HEK293 (cell line): Measurements from ENCODE around the gene ANKRD39.

Source experiments
- CTCF ChIA-PET: fragments of 350-600 bp; formaldehyde crosslinking; extraction: SDS; loops from one replicate; lab custom pipeline; 2021; ENCODE audit warnings: antibody characterized with exemption; lab: Yijun Ruan, JAX
- POLR2A ChIA-PET: fragments of 300-600 bp; formaldehyde crosslinking; extraction: SDS; loops from one replicate; lab custom pipeline; 2020; ENCODE audit warnings: antibody characterized with exemption, inconsistent platforms; lab: Yijun Ruan, JAX
- H3K27ac ChIP-seq: fragments of 200-500 bp; sonication (Bioruptor generic); 2 replicates; pipeline ENCODE4 v1.5.1; 2014; ENCODE audit warnings: low read depth, low read length, control low read depth, inconsistent platforms; ENCODE audit errors: extremely low read depth
- H3K36me3 ChIP-seq, 2 experiments: fragments of 200-500 bp in 1 of 2; sonication (Bioruptor generic) in 1 of 2; 1 replicate in 1 of 2; 2 replicates in 1 of 2; pipeline ENCODE4 v1.5.1; 2014 to 2017; ENCODE audit warnings: inconsistent platforms in 2 of 2, low read length in 2 of 2; ENCODE audit not compliant: control insufficient read depth in 2 of 2, insufficient read depth in 1 of 2
- H3K4me1 ChIP-seq: fragments of 200-500 bp; sonication (Bioruptor generic); 2 replicates; pipeline ENCODE4 v1.5.1; 2014; ENCODE audit warnings: mild to moderate bottlenecking, low read length, inconsistent platforms; ENCODE audit not compliant: control insufficient read depth, insufficient read depth
- H3K4me3 ChIP-seq: 2 replicates; pipeline ENCODE4 v1.5.1; 2011; ENCODE audit warnings: low read depth, mild to moderate bottlenecking, control low read depth, low read length, moderate library complexity
- H3K9me3 ChIP-seq: fragments of 200-500 bp; sonication (Bioruptor generic); 2 replicates; pipeline ENCODE4 v1.5.1; 2014; ENCODE audit warnings: low read depth, low read length, inconsistent platforms; ENCODE audit not compliant: control insufficient read depth, insufficient read depth
- HOXD13 ChIP-seq: sonication (generic); formaldehyde crosslinking; IDR thresholded peaks from 2 replicates; pipeline ENCODE4 v1.8.0; 2022; ENCODE audit warnings: missing genetic modification reagents, borderline replicate concordance
- INSM2 ChIP-seq: fragments of 450-650 bp; formaldehyde crosslinking; IDR thresholded peaks from 2 replicates; pipeline ENCODE4 v1.5.1; 2016; ENCODE audit warnings: missing biosample characterization, missing genetic modification characterization
- PRDM2 ChIP-seq: fragments of 450-650 bp; formaldehyde crosslinking; IDR thresholded peaks from 2 replicates; pipeline ENCODE4 v1.5.1; 2016; ENCODE audit warnings: missing biosample characterization, missing genetic modification characterization, borderline replicate concordance
- TSHZ1 ChIP-seq: fragments of 450-650 bp; formaldehyde crosslinking; IDR thresholded peaks from 2 replicates; pipeline ENCODE4 v1.5.1; 2016; ENCODE audit warnings: missing biosample characterization, missing genetic modification characterization, borderline replicate concordance
- ZBTB44 ChIP-seq: fragments of 450-650 bp; IDR thresholded peaks from 2 replicates; pipeline ENCODE4 v1.5.1; 2018; ENCODE audit warnings: missing biosample characterization, mild to moderate bottlenecking, missing genetic modification characterization
- ZNF157 ChIP-seq: fragments of 450-650 bp; formaldehyde crosslinking; IDR thresholded peaks from 2 replicates; pipeline ENCODE4 v1.5.1; 2016; ENCODE audit warnings: missing biosample characterization, missing genetic modification characterization
- ZNF169 ChIP-seq: fragments of 450-650 bp; formaldehyde crosslinking; IDR thresholded peaks from 2 replicates; pipeline ENCODE4 v1.5.1; 2016; ENCODE audit warnings: missing biosample characterization, missing genetic modification characterization
- ZNF239 ChIP-seq: fragments of 450-650 bp; formaldehyde crosslinking; IDR thresholded peaks from 2 replicates; pipeline ENCODE4 v1.5.1; 2016; ENCODE audit warnings: missing biosample characterization, missing genetic modification characterization
- ZNF248 ChIP-seq: fragments of 450-650 bp; formaldehyde crosslinking; IDR thresholded peaks from 2 replicates; pipeline ENCODE4 v1.5.1; 2017; ENCODE audit warnings: missing biosample characterization, missing genetic modification characterization
- ZNF311 ChIP-seq: fragments of 450-650 bp; formaldehyde crosslinking; IDR thresholded peaks from 2 replicates; pipeline ENCODE4 v1.5.1; 2017; ENCODE audit warnings: missing biosample characterization, missing genetic modification characterization, borderline replicate concordance
- ZNF423 ChIP-seq: fragments of 450-650 bp; formaldehyde crosslinking; IDR thresholded peaks from 2 replicates; pipeline ENCODE4 v1.5.1; 2016; ENCODE audit warnings: missing biosample characterization, missing genetic modification characterization
- ZNF521 ChIP-seq: fragments of 450-650 bp; formaldehyde crosslinking; IDR thresholded peaks from 2 replicates; pipeline ENCODE4 v1.5.1; 2017; ENCODE audit warnings: missing biosample characterization, mild to moderate bottlenecking, missing genetic modification characterization
- ZNF529 ChIP-seq: fragments of 450-650 bp; formaldehyde crosslinking; IDR thresholded peaks from 2 replicates; pipeline ENCODE4 v1.5.1; 2017; ENCODE audit warnings: missing genetic modification characterization, missing biosample characterization; ENCODE audit not compliant: insufficient replicate concordance
- ZNF629 ChIP-seq: fragments of 450-650 bp; formaldehyde crosslinking; IDR thresholded peaks from 2 replicates; pipeline ENCODE4 v1.5.1; 2017; ENCODE audit warnings: missing biosample characterization, missing genetic modification characterization
- ZNF645 ChIP-seq: fragments of 450-650 bp; formaldehyde crosslinking; IDR thresholded peaks from 2 replicates; pipeline ENCODE4; 2016; ENCODE audit warnings: missing biosample characterization, missing genetic modification characterization
- ZNF664 ChIP-seq: fragments of 450-650 bp; formaldehyde crosslinking; IDR thresholded peaks from 2 replicates; pipeline ENCODE4 v1.5.1; 2016; ENCODE audit warnings: missing biosample characterization, missing genetic modification characterization
- ZNF747 ChIP-seq: fragments of 450-650 bp; formaldehyde crosslinking; IDR thresholded peaks from 2 replicates; pipeline ENCODE4 v1.5.1; 2016; ENCODE audit warnings: missing biosample characterization, missing genetic modification characterization
- ZNF76 ChIP-seq: fragments of 450-650 bp; formaldehyde crosslinking; IDR thresholded peaks from 2 replicates; pipeline ENCODE4; 2016; ENCODE audit warnings: low read depth, missing biosample characterization, missing genetic modification characterization, borderline replicate concordance
- ZNF776 ChIP-seq: fragments of 450-650 bp; formaldehyde crosslinking; IDR thresholded peaks from 2 replicates; pipeline ENCODE4 v1.5.0; 2017; ENCODE audit warnings: missing biosample characterization, missing genetic modification characterization, borderline replicate concordance
- ZXDB ChIP-seq: fragments of 450-650 bp; formaldehyde crosslinking; IDR thresholded peaks from 2 replicates; pipeline ENCODE4 v1.5.1; 2016; ENCODE audit warnings: missing biosample characterization, missing genetic modification characterization

Gene ANKRD39

GRCh38 chr2:96885432-96886347 is 27.9 kb upstream of the ANKRD39 start:
- H3K9me3 ChIP-seq = no peaks in the 10 kb centered on the region
- TF ChIP-seq ZNF629 (tag by site-specific recombination) (no peak), ZNF521 (tag by site-specific recombination) (no peak), HOXD13 (CRISPR knock-in tag) (no peak), ZNF645 (no peak), ZNF747 (tag by site-specific recombination) (no peak), ZNF157 (tag by site-specific recombination) (no peak), ZNF423 (tag by site-specific recombination) (no peak), ZNF239 (tag by site-specific recombination) (no peak), ZNF664 (tag by site-specific recombination) (no peak), ZNF76 (tag by site-specific recombination) (no peak), ZNF529 (tag by site-specific recombination) (no peak), ZBTB44 (no peak), TSHZ1 (tag by site-specific recombination) (no peak), ZNF169 (tag by site-specific recombination) (no peak), PRDM2 (tag by site-specific recombination) (no peak), ZXDB (tag by site-specific recombination) (no peak), ZNF776 (tag by site-specific recombination) (no peak), INSM2 (tag by site-specific recombination) (no peak), ZNF248 (tag by site-specific recombination) (no peak), ZNF311 (tag by site-specific recombination) (no peak)
- no peaks in the 10 kb centered on the region for H3K36me3 ChIP-seq
- 0 out of 2 replicates have a peak, but pooled peaks cover 3% of the 10 kb centered on the region for H3K4me1 ChIP-seq
- POLR2A ChIA-PET = no interaction called here
- CTCF ChIA-PET = interaction anchor here (0.6 to 0.7 kb wide), 3 partner anchors 8 to 17 kb away, joined by 3 read pairs; no protein-coding TSS in a partner anchor
- H3K4me3 ChIP-seq = no peak overlapping the region
- H3K27ac ChIP-seq = no peak overlapping the region
